Forelimb muscle (tissue), 1 donor: Measurements from ENCODE around the gene GDPD2. TPM values are rescaled to one million over a fixed set of nuclear protein-coding genes. Genes with fewer than 3 reads are reported as not detected.

Source experiments
- DNase-seq: peaks from one replicate; pipeline ENCODE4 v3.0.0-alpha.2; 2013; ENCODE audit warnings: low read depth
- polyA plus RNA-seq: library from polyadenylated mRNA; unstranded; fragments of 120-200 nt; gene quantifications from one replicate; pipeline ENCODE4 v1.2.1, GENCODE V29; 2013; ENCODE audit not compliant: insufficient read length

GDPD2 gene
- polyA plus RNA-seq, 1 donor = 0.56 TPM

DNA sequence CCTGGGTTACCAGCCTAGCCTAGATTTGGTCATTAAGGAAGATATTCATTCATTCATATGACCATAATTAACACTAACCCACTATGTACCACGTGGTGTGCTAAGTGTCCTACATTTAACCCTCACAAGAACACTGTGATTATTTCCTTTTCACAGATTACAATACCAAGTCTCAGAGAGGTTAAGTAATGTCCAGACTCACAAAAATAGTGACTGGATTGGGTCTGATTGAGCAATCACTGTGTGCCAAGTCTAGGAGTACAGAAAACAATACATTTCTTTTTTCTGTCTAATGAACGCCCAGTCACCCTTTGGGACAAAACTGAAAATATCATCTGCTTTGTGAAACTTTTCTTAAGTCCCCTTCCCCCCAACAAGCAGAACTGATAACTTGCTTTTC, 13.9 kb downstream of the GDPD2 start:
- DNase-seq = no peak

DNA sequence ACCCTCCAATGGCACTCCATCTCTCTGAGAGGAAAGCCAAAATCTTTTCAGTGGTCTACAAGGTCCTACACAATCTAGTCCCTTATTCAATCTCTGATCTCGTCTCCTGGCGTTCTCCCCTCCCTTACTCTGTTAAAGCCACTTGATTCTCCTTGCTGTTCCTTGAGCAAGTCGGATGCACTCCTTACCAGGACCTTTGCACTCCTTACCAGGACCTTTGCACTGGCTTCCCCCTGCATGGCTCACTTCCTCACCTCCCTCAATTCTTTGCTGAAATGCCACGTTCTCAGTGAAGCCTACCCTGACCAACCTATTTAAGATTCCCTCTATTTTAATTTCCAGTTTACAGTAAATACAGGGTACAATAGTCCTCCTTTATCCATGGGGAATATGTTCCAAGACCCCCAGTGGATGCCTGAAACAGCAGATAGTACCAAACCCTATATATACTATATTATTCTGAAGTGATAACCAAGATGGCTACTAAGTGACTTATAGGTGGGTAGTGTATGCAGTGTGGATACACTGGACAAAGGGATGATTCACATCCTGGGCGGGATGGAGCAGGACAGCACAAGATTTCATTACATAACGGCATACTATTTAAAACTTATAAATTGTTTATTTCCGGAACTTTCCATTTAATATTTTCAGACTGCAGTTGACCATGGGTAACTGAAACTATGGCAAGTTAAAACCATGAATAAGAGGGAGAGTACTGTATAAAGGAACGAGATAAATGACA, 15.0 kb downstream of the GDPD2 start:
- no peak for DNase-seq

DNA sequence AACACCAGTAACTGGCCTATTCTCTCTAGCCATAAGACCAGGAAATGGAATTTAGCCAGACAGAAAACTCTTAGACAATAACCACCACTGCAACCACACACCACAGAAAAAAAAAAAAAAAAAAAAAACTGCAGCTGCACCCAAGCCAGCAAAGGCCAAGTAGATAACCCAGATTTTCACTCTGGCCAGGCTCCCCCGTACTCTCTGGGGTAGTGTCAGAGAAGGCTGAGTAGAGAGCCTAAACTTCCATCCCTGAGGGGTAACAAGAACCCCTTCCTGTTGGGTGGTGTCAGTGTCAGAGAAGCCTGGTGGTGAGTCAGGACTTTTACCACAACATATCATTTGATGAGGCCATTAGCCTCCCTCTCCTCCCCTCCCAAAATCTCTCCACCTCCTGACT, 15.9 kb downstream of the GDPD2 start:
- no peak for DNase-seq

DNA sequence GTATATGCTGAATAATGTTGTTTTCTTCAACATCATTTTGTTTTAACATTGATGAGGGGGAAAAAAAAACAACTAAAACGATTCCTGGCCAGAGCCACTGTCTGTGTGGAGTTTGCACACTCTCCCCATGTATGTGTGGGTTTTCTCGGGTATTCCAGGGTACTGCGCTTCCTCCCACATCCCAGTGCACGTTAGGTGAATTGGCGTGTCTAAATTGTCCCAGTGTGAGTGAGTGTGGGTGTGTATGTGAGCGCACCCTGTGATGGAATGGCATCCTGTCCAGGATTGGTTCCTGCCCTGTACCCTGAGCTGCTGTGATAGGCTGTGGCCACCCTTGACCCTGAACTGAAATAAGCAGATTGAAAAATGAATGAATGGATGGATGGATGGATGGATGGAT, 19.1 kb downstream of the GDPD2 start:
- no peak for DNase-seq

DNA sequence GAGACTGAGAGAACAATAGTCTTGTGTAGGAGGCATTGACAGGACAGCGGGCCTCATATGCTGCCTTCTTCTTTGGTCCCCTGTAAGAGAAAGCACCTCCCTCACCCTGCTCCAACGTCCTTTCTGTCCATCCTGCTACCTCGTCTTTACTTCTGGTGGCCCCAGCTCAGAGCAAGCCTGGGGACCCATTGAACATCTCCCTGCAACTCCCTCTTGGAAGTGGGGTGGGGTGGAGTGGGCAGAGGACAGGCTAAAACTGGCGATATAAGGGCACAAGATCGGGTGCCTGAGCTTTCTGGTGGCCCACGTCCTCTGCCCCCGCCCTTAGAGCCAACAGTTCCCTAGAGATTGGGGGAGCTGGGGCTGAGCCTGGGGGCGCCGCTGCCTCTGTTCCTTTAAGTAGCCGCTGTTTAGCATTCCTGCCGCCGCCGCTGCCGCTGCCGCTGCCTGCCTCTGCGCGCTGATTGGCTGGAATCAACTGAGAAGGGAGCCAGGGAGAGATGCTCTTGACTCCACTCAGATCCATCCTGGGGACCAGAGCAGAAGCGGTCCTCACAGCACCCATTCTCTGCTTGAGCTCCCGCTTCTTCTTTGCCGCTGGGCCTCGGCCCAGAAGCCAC, 21.3 kb downstream of the GDPD2 start, which contains the start of gene DLG3:
Gene DLG3 (plus strand): TSS at position 510 of the 620 bp plus-strand sequence. CDS start 367 bp downstream, outside the sequence.
- DNase-seq = no peak

DNA sequence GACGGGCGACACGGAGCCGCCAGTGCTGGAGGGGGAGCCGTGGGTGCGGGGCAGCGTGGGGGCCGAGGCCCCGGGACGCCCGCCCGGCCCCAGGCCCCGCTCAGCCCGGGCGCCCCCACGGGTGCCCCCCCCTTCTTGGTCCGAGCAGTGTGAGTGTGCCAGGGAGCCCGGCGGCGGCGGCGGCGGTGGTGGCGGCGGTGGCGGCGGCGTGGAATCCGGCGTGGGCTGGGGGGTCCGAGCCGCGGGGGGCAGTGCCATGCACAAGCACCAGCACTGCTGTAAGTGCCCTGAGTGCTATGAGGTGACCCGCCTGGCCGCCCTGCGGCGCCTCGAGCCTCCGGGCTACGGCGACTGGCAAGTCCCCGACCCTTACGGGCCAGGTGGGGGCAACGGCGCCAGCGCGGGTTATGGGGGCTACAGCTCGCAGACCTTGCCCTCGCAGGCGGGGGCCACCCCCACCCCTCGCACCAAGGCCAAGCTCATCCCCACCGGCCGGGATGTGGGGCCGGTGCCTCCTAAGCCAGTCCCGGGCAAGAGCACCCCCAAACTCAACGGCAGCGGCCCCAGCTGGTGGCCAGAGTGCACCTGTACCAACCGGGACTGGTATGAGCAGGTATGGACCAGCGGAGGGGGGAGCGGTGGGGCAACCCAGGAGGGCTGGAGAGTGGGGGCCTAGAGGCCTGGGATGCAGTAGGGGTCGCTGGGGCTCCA, 22.0 kb downstream of the GDPD2 start:
- no peak for DNase-seq

DNA sequence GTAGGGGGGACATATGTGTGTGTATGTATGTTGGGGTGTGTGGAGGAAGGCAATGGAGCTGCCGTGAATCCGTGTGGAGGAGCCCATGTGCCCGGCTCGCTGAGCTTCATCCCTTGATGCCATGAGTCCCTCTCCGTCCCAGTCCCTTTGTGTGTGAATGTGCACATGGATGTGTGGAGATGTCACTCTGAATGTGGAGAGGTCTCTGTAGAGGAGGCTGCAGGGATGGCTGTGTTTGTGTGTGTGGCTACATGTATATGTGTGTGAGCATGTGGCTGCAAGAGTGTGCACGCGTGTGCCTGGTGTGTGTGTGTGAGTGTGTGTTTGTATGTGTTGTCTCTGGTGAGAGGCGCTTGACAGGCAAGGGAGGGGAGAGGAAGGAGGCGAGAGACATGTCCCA, 22.8 kb downstream of the GDPD2 start:
- no peak for DNase-seq

DNA sequence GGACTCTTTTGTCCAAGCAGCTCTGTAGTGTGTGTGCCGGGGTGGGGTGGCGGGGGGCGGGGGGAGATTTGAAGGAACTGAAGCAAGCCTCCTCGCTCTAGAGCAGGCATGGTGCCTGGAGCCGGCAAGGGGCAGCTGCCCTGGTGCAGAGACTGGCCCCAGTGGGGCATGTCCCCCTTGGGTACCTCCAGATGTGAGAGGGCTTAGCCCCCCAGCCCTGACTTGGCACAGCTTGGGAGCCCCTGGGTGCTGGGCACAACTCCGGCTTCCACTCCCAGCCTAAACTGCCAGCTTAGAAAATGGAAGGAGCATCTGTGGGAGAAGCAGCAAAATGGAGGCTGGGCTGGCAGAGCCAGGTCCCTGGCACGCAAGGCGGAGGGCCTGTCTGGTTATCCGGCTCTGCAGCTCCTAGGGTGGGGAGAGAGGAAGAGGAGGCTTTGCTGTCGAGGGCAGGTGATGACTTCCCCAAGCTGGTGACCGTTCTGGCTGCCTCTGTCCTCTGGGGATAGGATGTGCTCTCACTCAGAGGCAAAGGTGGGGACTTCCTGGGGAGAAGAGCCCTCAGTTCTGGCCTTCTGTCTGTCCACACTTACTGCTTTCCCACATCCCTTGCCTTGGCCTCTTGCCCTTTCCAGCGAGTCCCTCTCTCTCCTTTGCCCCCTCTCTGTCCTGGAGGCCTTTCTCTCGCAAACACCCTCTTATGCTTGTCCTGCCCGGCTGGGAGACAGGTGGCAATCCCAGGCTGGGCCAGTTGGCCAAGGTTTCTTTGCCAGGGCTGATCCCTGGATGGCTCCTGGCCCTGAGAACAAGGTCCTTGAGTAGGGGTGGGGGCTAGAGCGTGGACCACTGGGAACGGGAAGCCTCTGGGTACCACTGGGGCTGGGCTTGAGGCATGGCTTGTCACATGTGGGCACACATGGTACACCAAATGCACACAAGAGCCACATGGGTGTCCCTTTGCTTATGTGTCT, 23.6 kb downstream of the GDPD2 start:
- DNase-seq = no peak

DNA sequence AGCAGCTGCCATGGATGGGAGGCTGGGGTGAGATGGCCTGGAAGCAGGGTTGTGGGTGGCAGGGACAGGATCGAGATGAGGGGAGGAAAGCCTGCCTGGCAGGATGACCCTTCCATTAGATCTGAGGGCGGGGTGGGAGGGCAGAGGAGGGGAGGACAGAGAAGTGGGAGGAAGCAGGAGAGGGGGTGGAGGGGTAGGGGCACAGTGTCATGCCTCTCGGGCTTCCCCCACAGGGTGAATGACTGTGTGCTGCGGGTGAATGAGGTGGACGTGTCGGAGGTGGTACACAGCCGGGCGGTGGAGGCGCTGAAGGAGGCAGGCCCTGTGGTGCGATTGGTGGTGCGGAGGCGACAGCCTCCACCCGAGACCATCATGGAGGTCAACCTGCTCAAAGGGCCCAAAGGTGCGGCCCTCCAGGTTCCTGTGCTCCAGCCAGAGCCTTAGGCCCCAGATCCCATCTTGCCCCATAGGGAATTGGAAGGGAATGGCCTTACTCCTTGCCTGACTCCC, 26.4 kb downstream of the GDPD2 start:
- DNase-seq = no peak

DNA sequence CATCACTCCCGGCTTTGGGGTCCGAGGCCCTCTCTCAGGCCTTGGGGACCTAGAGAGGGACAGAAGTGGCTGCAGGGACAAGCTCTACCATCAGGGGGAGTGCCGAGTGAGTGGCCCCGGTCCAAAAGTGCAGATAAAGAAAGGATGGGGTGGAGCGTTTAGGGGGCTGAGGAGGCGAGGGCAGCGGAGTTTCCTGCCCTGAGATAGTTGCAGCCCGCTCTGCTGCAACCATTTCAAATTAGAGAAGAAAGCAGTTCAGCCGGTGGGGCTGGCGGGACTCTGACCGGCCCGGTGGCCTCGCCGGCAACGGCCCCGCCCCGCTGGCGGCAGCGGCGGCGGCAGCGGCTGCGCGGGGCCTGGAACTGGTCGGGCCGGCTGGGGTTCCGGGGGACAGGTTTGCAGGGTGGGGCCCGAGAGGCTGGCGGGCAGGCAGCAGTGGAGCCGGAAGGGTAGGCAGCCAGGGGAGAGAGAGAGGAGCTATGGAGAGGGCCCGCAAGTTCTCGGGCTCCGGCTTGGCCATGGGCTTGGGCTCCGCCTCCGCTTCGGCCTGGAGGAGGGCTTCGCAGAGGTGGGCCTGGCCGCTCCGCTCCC, 29.1 kb downstream of the GDPD2 start:
- no peak for DNase-seq

DNA sequence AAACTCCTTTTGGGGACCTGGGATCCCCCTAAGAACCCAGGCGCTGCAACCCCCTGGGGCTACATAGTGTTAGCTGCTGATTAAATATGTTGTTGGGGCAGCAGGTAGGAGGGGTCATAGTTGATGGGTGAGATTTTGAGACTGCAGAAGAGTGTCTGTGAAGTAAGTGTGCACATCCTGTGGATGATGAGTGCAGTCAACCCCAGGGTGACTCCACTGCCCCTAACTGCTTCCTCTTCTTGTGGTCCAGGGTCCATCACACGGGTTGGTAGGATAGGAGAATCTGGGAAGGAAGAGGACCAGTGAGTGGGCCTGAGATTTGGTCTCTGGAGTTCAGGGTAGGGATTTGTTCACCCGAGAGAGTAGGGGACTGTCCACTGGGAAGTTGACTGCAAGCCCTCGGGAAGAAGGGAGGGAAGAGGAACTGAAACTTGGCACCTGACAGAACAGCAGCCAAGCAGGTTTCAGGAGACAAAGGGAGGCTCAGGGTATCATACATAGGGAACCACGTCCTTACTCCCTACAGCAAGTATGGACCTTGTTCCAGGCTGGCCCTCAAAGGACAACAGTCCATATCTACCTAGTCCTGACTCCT, 30.0 kb downstream of the GDPD2 start:
- no peak for DNase-seq

DNA sequence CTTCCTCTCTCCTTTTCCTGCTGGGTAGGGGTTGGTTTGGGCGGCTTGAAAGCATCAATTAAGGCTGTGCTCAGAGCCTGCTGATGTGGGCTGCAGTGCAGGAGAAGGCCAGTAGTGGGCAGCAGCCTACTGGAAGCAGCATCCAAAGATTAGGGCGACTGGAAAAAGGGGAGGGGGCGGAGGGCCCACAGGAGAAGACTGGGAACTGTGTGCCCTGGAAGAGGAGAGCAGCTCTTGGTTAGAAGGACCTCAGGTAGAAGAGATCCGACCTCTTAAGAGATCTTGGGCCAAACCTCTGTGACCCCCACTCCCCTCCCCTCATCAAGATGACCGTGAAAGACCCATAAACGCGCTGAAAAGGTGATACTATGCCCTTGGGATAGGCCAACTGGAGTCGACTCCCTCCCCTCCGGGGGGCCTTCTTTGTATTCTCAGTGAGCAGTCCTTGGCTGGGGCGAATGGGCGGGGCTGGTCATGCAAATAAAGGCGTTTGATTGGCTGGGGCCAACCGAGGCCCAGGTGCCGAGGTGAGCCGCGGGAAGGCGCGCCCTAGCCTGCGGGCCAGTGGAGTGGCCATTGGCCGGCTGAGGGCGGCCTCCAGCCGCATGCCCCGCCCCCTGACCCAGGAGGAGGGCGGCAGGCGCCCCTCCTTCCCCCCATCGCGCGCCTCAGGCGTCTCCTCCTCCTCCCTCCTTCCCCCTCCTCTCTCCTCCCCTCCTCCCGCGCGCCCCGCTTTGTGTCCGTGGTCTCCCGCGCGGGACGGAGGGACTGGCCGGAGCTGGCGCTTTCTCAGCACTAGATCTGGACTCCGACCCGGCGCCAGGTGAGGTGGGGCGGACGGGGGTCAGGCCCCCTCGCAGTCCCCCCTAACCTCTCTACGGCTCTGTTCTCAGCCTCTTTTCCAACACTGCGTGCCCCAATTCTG, 31.6 kb downstream of the GDPD2 start:
- DNase-seq = no peak

DNA sequence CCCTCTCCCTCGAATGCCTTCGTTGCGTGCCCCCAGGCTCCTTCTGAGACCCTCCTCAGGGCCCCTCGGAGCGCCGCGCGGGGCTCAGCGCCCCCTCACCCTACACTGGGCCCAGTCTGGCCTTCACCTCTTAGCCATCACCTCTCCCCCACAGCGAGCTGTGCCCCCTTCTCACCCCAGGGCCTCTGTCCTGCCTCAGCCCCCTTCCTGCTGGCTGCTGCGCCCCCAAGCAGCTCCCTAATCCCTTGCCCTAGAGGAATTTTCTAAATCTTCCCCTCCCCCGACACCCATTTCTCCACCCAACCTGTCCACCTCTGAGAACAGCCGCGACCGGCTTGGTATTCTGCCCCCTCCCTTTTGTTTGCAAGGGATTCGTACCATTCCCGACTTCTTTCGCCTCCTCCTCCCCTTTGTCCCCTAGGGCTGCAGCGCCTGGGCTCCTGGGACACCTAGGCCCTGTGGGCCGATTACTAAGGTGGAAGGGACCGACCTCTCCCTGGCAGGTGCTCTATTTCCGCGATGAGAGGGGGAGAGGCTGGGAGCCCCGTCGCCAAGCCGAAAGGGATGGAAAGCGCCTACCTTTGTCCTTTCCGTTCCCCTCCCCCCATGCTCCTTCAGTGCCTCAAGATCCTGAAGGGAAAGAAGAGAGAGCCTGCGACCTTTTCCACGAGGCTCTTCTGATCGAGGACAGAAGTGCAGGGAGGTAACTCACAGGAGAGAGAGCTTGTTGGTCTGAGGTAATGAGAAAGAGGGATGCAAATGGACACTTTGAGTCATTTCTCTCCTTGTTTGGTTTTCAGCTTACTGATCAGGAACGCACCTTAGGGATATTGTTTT, 32.5 kb downstream of the GDPD2 start:
- DNase-seq = no peak

DNA sequence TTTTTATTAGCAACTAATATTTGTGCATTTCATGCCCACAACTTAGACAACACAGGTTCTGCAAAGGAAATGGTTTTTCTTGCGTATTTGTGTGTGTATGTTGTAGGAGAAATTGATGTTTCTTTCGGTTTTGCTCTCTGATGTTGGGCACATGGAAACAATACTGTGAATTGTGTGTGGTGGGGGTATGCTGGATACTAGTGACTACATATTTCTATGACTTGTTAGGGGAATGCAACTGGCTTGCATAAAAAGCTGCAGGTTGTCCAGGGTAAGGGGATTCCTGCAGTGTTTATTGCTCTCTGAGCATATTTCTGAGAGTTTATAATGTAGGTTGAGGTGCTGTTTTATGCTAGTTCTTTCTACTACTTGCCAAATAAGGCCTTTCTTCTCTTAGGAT, 33.1 kb downstream of the GDPD2 start:
- DNase-seq = no peak

DNA sequence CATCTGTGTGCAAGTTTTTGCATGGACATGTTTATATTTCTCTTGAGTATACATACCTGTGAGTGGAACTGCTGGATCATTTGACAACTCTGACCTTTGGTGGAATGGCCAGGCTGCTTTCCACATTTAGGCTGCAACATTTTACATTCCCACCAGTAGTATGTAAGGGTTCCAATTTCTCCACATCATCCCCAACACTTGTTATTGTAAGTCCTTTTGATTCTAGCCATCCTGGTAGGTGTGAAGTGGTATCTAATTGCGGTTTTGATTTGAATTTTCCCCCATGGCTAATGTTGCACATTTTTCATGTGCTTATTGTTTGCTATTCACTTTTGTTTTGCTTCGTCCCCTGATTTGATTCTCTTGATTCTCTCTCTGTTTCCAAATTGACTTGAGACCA, 37.9 kb downstream of the GDPD2 start:
- no peak for DNase-seq

DNA sequence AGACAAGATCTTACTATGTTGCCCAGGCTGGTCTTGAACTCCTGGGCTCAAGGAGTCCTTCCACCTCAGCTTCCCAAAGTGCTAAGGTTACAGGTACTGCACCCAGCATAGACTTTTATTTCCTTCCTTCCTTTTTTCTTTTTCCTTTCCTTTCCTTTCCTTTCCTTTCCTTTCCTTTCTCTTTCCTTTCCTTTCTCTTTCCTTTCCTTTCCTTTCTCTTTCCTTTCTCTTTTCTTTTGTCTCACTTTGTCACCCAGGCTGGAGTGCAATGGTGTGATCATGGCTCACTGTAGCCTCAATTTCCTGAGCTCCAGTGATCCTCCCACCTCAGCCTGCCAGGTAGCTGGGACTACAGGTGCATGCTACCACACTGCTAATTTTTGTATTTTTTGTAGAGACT, 40.9 kb downstream of the GDPD2 start:
- no peak for DNase-seq

DNA sequence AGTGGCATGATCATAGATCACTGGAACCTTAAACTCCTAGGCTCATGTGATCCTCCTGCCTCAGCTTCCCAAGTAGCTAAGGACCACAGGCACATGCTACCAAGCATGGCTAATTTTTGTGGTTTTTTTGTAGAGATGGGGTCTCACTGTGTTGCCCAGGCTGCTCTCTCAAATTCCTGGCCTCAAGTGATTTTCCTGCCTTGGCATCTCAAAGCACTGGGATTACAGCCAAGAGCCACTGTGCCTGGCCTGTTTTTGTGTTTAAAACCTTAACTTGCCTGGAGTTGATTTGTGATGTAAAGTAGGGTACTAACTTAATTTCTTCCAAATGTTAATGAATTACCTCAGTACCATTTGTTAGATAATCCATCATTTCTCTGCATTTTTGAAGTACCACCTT, 43.9 kb downstream of the GDPD2 start:
- DNase-seq = no peak

DNA sequence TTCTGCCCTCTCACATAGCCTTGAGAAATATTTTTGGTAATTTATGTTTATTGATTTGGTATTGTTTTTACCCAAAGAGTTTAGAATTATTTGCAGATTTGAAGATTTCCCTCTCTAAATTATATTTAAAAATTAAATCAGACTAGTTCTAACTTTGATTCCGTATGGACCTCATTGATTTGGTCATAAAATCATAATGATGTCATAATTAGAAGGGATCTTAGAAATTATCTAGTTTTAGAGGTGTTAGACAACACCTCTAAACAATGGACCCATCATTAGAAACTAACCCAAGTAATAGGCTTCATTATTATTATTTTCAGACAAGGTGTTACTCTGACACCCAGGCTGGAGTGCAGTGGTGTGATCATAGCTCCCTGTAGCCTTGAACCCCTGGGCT, 45.6 kb downstream of the GDPD2 start:
- no peak for DNase-seq

DNA sequence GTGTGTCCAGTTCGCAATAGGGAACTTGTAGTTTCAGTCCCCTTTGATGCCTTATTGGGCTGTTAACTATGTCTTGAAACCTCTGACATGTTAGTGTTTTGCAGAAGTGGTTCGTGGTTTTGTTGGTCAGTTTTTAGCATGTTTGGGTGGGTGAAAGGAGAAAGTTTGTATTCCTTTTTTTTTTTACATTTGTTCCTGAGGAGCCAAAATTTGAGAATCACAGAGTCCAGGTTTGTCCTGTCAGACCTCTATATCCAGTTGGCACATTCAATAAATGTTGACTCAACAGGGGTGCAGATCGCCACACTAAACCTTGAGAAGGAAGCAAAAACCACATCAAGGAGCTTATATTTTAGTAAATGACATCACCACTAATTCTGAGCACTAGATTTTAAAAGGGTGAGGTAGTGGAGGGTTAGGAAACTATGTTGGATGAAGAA, 47.8 kb downstream of the GDPD2 start:
- DNase-seq = no peak
